HG03097 (cell line): ENCODE results near the gene ZNF576.
"Not testable (repeated sequence)": the region's sequence is repeated elsewhere in the genome, so short reads cannot be mapped to it uniquely, and the experiment has no call there.

Source experiments
- ATAC-seq: cut with Tn5 transposase; IDR thresholded peaks from one replicate; pipeline ENCODE4 v1.9.1; 2021; ENCODE audit not compliant: unreplicated experiment, low FRiP score

The ZNF576 gene

GRCh38 chr19:43623889-43624670 is 27.7 kb downstream of the ZNF576 start:
- no peak for ATAC-seq

- no peak for ATAC-seq
Observed at GRCh38 chr19:43624933-43625332, 28.5 kb downstream of the ZNF576 start.

DNA sequence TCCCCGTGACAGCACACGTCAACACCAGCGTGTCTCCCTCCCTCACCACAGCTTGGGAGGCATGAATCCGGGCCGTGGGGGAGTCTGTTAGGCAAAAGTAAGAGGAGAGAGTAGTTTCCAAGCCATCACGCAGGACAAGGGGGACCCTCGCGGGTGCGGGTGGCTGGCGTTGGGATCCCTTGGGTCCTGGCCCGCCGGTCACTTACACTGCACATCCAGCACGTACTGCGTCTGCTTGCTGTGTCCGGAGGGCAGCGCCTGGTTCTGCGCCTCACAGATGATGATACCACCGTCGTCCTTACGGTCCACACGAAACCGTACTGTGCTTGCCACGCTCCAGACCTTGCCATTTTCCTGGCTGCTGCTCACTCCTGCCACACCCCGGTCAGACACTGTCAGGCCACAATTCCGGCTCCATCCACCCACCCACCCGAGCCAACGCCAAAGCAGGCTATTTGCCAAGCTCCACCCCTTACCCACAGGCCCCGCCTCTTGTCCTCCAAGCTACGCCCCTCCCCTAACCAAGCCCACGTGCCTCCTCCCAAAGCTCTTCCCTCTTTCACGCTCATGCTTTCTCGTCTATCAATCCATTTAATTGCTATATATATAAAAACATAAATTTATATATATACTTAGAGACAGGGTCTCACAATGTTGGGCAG is 29.7 kb downstream of the ZNF576 start:
- ATAC-seq, result no peak

DNA sequence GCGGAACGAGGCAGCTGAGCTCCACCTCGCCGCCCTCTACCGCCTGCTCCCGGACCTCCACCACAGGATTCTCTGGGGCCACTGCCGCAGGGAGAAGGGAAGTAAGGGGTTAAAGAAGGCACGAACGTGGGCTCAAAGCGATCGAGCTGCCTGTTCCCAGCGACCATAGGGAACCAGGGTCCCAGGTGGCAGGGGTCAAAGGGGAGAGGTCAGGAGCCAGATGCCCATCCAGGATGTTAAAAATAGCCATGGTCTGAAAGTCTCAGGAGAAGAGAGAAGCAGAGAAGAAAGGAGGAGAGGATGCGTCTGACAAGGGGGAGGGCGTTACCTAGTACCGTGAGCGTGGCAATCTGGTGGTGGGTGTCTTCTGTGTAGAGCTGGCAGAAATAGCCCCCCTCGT is 30.4 kb downstream of the ZNF576 start:
- ATAC-seq, result no peak

DNA sequence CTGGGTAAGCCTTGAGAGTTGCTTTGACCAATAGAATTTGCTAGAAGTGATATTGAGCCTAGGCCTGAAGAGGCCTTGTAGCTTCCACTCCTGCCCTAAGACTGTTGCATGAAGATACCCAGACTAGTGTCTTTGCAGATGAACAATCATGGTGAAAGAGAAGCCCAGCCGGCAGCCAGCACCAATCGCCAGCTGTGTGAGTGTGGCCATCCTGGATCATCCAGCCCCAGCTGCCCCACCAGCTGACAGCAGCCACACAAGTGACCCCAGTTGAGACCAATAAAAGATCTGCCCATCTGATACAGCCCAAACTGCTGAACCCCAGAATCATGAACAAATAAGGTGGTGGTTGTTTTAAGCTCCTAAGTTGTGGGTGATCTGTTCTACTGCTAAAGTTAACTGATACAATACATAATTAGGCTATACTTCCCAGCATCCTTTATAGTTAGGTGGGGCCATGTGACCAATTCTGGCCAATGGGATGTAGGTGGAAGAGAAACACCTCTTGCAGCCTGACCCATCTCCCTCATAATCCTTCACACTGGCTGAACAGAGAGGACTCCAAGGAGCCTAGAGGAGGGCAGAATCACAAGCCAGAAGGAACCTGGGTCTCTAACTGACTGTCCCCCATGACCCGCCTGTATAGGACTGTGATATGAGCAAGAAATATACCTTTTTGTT is 32.4 kb downstream of the ZNF576 start:
- no peak for ATAC-seq

GRCh38 chr19:43631491-43631890 is 35.1 kb downstream of the ZNF576 start:
- ATAC-seq, result no peak

DNA sequence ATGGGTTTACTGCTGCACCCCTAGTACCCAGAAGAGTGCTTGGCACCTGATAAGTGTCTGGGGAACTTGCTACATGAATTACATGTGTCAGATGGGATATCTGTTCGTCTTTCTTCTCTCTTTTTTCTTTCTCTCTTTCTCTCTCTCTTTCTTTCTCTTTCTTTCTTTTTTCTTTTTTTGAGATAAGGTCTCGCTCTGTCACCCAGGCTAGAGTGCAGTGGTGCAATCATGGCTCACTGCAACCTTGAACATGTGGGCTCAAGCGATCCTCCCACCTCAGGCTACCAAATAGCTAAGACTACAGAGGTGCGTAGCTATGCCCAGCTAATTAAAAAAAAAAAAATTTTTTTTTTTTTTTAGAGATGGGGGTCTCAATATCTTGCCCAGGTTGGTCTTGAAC is 37.1 kb downstream of the ZNF576 start:
- no peak for ATAC-seq

DNA sequence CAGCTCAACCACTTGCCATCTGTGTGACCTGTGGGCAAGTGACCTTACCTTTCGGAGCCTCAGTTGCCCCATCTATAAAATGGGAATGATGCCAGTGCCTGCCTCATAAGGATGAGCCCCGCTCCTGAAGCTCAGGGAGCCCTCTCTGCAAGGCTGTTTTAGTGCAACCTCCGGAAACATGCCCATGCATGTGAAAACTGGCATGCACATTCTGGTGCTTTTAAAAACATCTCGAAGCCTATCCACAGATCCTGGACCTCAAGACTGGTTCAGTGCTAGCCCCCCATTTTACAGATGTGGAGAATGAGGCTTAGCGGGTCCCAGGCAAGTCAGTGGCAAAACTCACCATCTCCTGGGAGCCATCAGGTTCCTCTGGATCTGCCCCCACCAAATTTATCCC is 37.7 kb downstream of the ZNF576 start:
- ATAC-seq, result no peak

DNA sequence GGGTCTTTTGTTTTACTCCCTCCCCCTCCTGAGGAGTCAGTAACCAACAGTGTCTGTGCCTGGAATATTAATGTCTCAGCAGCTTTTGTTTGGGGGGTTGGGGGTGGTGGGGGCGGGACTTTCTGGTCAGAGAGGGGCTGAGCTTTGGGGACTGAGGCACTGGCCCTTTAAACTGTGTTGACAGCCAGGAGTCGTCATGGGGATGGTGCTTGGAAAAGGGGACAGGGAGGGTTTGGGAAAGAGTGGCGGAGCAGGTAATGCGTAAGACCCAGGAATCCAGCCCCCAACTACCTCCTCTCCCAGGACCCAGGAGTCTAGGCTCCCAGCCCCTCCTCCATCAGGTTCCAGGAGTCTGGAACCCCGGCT is 38.1 kb downstream of the ZNF576 start:
- no peak for ATAC-seq

GRCh38 chr19:43634872-43635560 is 38.6 kb downstream of the ZNF576 start:
- ATAC-seq, result no peak

DNA sequence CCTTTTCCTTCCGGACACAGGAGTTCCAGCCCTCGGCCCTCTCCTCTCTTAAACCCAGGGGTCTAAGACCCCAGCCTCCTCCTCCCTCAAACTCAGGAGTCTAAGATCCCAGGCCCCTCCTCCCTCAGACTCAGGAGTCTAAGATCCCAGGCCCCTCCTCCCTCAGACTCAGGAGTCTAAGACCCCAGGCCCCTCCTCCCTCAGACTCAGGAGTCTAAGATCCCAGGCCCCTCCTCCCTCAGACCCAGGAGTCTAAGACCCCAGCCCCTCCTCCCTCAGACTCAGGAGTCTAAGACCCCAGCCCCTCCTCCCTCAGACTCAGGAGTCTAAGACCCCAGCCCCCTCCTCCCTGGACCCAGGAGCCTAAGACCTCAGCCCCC is 39.2 kb downstream of the ZNF576 start:
- not testable (repeated sequence) for ATAC-seq

DNA sequence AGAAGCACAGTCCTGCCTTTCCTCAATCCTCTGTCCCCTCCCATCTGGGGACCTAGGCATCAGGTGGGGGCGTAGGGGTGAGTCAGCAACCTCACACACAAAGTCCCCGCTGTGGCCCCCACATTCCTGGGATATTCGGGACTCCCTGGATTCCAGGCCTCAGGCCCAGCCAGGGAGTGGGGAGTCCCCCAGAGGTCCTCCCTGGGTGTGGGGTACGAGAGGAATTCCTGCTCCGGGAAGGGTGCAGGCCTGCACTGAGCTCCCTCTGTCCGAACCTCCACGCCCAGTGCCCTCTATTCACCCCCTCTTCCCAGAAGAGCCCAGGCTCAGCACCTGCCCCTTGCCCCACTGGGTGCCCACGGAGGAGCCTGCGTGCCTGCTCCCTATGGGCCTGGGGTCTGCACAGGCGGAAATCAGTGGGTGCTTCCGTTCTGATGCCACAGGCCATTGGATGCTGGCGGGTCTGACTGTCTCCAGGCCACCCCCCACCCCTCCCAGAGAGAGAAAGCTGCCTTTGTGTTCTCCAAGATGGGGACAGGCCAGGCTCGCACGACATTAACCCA is 39.8 kb downstream of the ZNF576 start:
- no peak for ATAC-seq

DNA sequence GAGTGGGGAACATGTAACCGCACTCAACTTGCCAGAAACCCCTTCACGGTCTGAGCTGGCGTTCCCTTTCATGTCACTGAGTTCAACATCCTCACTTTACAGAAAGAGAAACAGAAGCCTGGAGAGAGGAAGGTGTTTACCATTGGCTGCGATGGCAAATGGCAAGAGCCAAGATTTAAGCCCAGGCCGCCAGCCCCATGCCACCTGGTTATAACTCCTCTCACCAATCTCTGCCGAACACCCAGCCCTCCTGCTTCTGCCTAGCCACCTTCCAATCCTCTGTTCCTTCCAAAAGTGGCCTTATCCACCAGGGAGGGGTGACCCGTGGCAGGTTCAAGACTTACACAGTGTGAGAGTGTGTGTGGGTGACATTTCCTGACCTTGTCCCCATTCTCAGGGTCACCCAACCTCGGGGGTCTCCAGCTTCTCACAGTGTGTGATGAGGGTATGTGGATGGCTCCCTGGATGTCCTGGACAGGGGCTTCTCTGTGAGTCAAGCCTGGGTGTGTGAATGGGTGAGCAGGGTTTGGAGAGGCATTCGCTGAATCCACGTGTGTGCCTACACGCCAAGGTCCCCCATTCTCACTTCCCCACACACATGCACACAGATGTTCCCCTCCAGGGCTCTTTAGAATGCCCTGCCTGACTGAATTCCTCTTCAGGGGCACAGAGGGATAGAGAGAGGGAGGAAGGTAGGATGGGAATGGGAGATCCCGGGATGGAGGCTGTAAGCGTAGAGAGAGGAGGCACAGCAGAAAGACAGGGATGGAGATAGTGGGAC is 42.0 kb downstream of the ZNF576 start:
- ATAC-seq, result no peak

DNA sequence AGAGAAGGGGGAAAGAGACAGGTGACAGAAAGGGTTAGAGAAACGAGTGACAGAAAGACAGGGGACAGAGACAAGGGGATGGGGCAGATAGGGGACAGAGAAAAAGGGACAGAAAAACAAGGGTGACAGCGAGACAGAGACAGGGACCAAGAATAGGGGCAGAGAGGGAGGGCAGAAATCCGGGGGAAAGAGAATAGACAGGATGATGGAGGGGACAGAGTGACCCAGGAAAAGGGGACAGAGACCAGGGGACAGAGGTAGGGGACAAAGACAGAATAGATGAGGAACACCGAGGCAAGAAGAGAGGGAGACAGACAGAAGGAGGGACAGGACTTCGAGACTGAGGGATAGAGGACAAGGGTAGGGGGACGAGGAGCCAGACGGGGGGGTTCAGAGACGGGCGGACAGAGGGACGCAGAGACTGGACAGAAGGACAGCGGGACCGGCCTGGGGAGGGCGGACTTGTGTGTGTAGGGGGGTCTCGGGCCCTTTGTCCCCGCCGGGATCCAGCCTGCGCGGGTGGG is 42.7 kb downstream of the ZNF576 start:
- ATAC-seq, result no peak

DNA sequence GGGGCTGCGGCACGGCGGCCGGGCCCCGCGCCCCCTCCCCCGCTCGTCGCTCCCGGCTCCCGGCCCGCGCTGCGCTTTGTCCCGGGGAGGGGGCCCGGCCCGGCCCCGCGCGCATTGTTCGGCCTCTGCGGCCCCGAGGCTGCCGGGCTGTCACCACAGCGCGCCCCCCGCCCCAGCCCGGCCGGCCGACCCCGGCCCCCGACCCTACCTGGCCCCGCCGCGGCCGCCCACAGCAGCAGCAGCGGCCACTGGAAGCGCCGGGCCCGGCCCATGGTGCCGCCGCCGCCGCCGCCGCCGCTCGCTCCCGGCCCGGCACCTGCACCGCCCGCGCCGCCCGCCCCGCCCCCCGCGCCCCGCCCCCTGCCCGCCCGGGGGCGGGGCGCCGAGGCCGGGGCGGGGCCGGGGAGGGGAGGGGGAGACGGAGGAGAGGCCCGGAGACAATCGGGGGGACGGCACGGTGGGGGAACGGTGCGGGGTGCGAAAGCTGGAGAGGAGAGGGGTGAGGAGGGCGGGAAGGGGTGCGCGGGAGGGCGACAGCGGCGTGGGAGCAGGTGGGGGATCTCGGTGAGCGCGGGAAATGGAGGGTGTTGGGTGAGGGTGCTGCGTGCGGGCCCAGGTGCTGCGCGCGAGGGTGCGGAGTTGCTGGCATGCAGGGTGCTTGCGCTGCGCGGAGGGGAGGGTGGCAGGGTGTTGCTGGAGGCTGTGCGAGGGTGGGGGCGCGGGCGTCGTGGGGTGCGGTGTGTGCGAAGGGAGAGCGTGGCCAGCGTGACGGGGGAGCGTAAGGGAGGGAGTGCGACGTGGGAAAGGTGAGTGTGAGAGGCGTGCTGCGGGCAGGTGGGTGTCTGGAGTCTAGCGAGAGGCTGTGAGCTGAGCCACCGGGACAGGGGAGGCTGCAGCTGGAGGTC is 43.4 kb downstream of the ZNF576 start, which contains the start of gene CADM4:
CADM4 (minus strand) TSS at position 332 of the 905 bp plus-strand sequence; CDS start at position 272, 60 bp downstream.
- ATAC-seq, result no peak

DNA sequence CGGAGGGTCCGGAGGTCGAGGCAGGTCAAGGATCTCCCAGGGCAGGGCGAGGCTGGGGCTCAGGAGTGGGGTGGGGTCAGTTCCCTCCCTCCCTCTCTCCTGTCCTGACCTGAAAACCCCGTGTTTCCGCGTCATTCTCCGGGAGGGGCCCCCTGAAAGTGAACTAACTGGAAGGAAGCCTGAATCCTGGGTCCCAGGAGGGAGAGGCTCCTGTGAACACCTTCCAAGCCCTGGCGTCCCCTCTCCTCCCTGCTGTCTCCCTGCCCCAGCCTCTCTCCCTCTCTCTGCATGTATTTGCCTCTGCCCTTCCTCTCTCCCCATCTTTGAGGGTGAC is 44.0 kb downstream of the ZNF576 start:
- no peak for ATAC-seq

DNA sequence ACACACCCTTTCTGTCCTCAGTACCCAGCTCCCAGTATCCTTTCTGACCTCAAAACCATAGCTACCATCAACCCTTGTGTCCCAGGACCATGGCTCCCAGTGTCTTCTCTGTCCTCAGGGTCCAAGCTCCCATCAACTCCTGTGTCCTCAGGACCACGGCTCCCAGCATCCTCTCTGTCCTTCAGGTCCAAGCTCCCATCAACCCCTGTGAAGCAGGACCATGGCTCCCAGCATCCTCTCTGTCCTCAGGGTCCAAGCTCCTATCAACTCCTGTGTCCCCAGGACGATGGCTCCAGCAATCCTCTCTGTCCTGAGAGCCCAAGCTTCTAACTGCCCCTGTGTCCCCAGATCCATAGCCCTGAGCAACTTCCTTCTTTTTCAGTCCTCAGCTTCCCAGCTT is 44.9 kb downstream of the ZNF576 start:
- ATAC-seq, result no peak

GRCh38 chr19:43642531-43642930 is 46.1 kb downstream of the ZNF576 start:
- no peak for ATAC-seq

GRCh38 chr19:43643326-43643725 is 46.9 kb downstream of the ZNF576 start:
- ATAC-seq, result no peak
